ENCODE measurements around the gene BCL2L13.
"Not testable (repeated sequence)": the region's sequence is repeated elsewhere in the genome, so short reads cannot be mapped to it uniquely, and the experiment has no call there.

The BCL2L13 gene

DNA sequence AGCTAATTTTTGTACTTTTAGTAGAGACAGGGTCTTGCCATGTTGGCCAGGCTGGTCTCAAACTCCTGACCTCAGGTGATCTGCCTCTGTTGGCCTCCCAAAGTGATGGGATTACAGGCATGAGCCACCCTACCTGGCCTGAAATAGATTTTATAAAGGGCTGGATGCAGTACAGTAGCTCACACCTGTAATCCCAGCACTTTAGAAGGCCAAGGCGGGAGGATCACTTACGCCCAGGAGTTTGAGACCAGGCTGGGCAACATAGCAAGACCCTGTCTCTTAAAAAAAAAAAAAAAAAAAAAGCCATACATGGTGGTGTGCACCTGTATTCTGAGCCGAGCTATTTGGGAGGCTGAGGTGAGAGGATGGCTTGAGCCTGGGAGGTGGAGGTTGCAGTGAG lies 59.7 kb downstream of the BCL2L13 start:
- DNase-seq = not testable (repeated sequence)

DNA sequence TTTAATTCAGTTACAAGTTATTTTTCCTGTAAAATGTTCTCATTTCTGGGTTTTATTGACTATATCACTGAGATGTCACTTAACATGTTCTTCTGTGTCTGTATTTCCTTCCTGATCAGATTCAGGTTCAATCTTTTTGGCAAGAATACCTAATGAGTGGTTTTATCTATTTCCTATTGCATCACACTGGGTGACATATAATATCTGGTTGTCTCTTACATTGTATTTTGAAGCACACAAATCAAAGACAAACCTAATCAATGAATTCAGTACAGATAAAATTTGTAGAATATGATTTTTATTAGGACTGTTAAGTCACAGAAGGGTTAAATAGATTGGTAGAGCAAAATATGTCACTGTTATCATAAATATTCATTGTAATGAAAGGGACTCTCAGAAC lies 60.4 kb downstream of the BCL2L13 start:
- no peak for DNase-seq

DNA sequence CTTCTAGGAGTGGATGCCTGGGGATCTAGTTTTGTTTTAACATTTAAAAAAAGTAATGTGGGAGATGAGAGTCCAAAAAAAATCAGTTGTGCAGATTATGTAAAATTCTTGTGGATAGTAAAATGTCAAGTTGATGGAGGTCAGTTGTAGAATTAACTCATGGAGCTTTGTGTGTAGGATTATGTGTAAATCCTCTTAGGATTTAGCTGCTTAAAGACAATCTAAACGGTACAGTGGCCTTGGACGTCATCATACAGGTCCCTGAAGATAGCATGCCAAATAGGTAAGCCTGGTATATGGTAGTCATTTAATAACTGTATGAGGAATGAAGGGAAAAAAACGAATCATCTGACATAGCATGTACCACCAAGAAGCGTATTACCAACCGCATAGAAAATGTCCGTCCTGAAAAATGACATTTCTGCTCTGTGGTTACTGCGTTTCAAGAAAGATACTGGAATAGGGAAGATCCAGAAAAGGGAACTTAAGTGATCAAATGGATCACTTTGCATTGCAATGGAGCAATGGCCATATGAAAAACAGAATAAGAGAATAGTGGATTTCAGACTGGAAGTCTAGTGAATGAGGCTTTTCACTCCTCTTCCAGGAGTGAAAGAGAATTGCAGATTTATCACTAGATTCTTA lies 61.3 kb downstream of the BCL2L13 start:
- DNase-seq = no peak

DNA sequence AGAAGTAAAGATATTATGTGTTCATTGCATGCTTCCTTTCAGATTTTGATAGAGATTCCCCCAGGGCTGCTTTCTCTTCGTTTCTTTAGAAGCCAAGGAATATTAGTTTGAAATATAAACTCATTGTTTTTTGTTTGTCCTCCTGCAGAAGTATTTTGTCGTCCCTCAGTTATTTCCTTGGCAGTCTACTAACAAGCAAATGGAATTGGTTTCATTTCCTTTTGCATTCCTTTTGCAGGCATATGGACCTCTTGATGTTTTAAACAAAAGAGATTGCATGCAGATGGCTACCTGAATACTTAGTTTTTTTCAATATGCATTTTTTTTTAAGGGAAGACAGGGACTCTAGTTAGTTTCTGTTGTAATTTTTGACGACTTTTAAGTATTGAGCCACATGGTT lies 62.2 kb downstream of the BCL2L13 start:
- no peak for DNase-seq

DNA sequence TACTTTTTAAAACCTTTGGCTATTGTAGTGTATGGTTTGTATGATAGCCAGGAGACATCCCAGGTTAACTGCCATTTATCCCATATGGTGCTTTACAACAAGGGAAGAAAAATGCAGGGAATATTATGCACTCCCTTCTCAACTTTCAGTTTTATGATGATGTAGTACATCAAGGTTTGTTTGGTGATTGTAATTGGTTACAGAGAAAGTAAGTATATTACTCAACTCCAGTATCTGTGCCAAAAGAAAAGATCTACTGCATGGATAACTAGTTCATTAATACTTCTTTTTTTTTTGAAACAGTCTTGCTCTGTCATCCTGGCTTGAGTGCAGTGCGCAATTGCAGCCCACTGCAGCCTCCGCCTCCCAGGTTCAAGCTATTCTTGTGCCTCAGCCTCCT lies 65.3 kb downstream of the BCL2L13 start:
- DNase-seq = no peak

DNA sequence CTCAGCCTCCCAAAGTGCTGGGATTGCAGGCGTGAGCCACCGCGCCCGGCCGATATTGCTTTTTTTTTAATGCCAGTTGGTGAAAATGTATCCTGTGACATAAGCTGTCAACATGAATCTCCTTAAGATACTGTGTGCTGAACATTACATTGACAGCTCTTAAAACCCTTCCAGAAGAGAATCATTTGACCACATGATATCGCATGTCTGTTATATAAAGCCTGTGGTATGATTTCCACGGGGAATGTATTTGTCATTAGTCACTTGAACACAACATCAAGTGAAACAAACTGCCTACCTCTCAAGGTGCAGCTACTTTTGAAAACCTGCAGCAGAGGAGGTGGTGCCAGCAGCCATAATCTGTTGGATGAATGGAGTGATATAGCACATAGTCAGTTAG lies 67.0 kb downstream of the BCL2L13 start:
- no peak for DNase-seq

DNA sequence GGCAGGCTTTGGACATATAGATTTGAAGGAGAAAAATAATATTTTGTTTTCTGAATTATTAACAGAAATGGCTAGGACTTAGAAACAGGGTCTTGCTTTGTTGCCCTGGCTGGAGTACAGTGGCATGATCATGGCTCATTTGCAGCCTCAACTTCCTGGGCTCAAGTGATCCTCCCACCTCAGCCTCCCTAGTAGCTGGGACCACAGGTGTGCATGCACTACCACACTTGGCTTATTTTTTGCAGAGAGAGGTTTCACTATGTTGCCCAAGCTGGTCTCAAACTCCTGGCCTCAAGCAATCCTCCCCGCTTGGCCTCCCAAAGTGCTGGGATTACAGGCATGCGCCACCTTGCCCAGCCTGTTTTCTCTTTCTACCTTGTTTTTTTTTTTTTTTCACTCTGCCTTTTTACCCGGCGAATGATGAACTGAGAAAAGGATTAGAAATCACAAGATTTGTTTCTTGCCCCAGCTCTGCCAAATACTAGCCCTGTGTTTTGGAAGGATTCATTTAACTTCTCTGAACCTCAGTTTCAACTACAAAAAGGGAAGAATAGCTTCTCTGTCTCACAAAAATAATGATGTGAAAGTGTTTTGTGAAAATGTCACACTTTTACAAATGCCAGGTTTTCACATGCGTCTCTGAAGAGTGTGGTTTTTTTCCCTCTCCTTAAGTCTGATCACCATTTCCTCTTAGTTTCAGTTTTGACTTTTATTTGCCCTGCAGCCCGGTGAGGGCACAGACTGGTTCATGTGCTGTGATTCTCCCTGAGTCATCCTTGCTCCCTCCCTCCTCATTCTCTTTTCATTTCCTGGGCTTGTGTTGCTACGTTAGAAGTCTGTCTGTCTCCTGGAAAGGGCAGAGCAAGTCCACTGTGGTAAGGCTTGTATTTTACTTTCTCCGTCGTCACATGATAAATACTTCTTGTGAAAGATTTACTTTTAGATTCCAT lies 67.7 kb downstream of the BCL2L13 start:
- no peak for DNase-seq

DNA sequence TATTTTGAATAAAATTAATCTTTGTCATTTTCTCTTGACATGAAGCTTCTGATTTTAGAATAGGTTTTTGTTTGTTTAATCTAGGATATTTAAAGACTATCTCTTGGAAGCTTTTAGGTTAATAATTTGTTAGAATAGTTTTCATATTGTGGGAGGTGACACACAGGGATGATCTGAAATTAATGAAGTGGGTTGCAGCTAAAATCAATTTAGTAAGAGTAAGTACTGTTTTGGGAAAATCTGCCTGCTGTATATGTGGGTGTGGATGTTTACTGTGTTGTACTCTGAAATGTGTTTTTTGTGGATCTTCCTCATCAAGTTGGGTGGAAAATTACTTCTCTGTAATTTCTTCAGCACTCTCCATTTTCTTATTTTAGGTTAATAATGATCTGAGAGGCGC lies 68.4 kb downstream of the BCL2L13 start:
- DNase-seq = no peak

DNA sequence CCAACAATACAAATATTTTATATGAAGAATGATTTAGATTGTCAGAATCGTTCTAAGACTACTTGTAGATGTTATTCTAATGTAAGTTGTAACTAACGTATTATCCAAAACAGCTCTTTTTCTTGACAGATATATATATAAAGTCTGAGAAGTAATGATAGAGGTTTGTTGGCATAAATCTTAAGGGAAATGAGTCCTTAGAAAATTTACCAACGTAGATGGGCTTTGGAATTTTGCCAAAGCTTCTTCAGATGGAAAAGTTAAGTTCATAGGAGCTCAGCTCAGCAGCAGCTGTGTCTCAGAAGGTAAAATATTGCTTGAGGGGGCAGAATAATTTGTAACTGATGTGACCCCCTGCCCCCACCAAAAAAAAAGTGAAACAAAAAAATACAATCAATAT lies 69.0 kb downstream of the BCL2L13 start:
- no peak for DNase-seq

DNA sequence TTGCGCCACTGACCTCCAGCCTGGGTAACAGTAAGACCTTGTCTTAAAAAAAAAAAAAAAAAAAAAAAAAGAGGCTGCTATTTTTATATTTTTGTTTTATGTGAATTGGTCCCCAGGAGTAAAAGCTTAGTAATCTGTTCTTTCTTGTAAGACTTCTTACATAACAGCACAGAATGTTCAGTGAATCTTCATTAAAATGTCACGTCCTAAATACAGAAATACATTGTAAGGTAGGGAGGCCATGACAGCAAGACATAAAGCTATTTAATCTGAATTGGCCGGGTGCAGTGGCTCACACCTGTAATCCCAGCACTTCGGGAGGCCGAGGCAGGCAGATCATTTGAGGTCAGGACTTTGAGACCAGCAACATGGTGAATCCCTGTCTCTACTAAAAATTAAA lies 71.5 kb downstream of the BCL2L13 start:
- DNase-seq = no peak

DNA sequence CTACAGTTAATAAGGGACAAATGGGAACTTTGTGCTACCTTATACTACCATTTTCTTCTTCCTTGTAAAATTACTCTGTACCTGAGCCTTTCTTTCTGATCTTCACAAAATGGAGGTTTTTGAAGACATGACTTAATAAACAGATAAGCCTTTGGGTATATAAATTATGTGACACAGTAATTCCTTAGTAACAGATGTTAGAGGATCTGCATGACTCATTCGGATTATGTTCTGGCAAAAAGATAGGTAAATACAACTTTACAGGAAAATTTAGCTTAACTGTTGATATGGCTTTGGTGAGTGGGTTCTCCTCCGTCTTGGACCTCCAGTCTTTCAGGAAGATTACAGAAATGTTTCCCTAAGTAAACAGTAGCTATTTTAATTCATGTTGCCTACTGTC lies 73.9 kb downstream of the BCL2L13 start:
- no peak for DNase-seq

DNA sequence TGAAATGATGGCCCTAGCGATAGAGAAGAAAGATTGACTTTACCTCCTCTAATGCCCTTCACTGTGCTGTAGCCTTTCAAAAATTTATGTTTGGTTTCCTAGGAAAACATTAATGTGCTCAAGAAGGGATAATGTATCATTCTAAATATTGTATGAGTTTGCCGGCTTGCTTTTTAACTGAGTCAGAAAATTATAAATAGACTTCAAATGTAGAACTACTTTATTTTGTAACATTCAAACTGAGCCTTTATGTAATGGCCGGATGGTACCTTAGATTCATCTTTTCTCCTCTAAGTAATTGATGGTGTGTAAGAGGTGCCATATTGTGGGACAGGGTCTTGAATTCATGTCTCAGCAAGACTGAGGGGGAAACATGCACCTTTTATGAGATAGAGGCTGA lies 78.0 kb downstream of the BCL2L13 start:
- no peak for DNase-seq

DNA sequence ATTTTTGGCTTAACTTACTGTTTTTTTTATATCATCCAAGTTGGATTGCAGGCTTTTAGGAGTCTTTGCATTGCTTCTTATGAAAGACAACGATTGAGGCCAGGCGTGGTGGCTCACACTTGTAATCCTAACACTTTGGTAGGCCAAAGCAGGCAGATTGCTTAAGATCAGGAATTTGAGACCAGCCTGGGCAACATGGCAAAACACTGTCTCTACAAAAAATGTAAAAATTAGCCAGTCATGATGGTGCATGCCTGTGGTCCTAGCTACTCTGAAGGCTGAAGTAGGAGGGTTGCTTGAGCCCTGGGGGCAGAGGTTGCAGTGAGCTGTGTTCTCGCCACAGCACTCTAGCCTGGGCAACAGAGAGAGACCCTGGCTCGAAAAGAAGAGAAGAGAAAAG lies 79.2 kb downstream of the BCL2L13 start:
- DNase-seq = no peak

DNA sequence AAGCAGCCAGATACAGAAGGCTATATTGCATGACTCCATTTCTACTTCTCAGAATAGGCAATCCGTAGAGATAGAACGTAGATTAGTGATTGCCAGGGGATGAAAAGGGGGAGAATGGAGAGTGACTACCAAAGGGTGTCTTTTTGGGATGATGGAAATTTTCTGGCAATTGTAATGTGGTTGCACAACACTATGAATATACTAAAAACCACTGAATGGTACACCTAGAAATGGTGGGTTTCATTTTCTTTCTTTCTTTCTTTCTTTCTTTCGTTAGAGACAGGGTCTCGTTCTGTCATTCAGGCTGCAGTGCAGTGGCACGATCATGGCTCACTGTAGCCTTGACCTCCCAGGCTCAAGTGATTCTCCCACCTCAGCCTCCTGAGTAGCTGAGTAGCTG lies 81.4 kb downstream of the BCL2L13 start:
- DNase-seq = no peak

DNA sequence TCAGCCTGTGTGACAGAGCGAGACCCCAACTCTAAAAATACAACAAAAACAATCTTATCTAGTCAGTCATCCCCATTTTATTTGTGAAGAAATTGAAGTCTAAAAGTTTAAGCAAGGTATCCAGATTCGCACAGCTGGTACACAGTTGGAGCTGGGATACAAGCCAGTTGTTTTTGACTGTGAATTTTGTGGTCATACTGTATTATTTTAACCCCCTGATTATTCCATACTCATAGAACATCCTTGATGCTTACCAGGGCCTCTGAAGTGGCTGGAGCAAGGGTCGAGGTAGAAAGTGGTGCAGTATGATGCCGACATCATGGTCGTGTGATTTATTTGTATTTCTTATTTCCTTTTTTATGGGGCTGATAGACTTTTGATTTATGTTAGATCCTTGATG lies 85.7 kb downstream of the BCL2L13 start:
- no peak for DNase-seq

DNA sequence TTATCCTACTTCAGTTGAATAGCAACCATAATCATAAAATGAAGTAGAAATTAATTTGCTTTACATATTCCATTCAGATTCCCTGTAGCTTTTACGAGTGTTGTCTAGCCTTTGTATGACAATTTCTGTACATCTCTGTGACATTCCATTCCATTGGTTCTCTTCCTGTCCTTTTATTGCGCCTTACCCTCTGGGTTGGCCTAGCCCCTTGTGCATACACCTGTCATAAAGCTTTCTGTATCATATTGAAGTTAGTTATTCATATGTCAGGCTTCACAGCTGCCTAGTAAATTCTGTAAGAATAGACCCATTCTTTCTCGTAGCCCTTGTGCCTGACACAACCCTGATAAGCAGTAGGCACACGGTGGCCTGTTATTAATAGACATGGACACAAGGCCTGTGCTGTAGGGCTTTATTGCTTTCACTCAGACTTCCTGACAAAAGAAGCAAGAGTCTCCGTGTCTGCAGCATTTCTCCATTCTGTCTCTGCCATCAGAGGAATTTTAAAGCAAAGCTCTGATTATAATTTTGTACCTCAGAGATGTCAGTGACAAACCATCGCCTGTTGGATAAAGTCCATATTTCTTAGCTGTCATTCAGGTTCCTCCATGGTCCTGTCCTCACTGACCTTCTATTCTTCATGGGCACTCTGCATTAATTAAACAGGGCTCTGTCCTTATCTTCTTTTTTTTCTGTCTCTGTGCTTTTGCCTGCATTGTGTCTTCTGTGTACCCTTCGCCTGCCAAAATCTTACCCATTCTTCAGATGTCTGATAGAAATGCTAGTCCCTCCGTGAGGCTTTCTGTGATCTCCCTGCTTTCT lies 86.3 kb downstream of the BCL2L13 start:
- DNase-seq = no peak

DNA sequence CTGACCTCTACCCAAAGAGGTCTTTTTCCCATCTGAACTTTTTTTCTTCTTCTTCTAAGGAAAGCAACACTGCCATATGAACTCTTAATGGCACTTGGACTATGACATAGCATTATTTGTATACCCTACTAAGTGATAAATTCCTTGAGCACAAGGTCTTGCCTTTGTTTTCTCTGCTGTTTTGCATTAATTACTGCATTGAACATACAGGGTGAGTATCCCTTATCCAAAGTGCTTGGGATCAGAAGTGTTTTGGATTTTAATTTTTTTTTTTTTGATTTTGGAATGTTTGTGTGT lies 86.9 kb downstream of the BCL2L13 start:
- no peak for DNase-seq

DNA sequence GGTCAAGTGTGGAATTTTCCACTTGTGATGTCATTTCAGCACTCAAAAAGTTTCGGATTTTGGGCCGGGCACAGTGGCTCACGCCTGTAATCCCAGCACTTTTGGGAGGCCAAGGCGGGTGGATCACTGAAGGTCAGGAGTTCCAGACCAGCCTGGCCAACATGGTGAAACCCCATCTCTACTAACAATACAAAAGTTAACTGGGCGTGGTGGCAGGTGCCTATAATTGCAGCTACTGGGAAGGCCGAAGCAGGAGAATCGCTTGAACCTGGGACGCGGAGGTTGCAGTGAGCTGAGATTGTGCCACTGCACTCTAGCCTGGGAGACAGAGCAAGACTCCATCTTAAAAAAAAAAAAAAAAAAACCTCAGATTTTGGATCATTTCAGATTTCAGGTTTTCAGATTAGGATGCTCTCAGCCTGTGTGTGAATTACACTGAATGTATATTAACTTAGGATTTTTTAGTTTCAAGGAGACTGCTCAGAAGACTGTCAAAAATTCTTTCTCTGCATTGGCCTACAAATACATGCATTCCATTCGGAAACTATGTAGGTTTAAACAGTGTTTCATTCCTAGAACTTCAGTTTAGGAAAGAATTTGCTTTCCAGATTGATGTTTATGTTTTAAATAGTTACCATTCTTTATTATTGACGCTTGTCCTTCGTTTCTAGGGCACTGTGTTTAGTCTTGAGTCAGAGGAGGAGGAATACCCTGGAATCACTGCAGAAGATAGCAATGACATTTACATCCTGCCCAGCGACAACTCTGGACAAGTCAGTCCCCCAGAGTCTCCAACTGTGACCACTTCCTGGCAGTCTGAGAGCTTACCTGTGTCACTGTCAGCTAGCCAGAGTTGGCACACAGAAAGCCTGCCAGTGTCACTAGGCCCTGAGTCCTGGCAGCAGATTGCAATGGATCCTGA lies 87.7 kb downstream of the BCL2L13 start:
- no peak for DNase-seq

DNA sequence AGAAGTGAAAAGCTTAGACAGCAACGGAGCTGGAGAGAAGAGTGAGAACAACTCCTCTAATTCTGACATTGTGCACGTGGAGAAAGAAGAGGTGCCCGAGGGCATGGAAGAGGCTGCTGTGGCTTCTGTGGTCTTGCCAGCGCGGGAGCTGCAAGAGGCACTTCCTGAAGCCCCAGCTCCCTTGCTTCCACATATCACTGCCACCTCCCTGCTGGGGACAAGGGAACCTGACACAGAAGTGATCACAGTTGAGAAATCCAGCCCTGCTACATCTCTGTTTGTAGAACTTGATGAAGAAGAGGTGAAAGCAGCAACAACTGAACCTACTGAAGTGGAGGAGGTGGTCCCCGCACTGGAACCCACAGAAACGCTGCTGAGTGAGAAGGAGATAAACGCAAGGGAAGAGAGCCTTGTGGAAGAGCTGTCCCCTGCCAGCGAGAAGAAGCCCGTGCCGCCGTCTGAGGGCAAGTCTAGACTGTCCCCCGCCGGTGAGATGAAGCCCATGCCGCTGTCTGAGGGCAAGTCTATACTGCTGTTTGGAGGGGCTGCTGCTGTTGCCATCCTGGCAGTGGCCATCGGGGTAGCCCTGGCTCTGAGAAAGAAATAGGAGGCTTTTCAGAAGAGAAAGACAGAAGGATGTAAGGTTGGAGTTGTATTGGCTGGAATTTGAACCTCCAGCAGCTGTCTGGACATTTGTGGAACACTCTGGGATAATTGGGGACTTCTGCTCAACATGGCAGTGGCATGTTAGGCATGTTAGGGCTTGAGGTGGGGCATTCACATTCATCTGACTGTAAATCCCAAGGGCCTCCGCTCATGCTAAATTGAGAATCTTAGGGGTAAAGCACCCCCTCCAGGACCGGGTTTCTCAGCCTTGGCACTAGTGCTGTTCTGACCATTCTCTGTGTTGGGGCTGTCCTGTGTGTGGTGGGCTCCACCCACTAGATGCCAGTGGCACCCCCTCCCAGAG lies 88.7 kb downstream of the BCL2L13 start:
- DNase-seq = no peak

DNA sequence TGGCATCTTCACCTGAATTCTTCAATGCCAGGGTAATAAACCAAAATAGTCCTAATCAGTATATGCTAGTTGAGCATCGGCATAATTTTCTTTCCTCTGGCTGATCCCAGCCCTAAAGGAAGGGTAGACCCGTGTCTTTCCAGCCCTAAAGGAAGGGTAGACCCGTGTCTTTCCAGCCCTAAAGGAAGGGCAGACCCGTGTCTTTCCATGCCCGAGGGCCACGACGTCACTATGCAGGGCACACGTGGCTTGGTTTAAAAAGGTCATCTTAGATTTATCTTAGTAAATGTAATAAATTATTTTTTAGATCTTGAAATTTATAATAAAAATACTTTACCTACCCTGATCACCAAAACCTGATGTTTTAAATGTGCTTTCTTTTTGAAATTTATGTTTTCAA lies 90.2 kb downstream of the BCL2L13 start:
- no peak for DNase-seq

DNA sequence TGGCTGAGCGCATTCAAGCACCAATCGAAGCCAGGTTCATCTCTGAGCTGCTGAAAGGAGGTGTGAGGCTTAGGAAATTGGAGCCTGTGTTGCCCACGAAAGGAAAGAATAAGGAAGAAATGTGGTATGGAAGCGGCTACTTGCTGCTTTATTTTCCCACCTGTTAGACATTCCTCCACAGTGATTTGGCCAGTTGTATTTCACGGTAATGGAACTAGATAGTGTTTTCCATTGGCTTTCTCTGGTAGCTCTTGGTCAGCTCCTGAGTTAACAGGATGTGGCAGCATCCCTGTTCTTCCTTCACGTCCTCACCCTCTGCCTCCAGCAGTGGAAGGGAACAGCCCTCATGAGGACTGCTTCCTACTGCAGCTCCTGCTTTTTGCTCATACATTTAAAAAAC lies 91.0 kb downstream of the BCL2L13 start:
- no peak for DNase-seq

Measured in NCI-H1092 treated with DMSO at 0.1 percent for 48 hours (cell line).